Right lobe of liver (tissue), 4 donors: ENCODE data around the gene PDE1C.

Experiments
- POLR2A ChIP-seq: fragments of 450-650 bp; IDR thresholded peaks from one replicate; pipeline ENCODE4 v1.6.1; 2017; ENCODE audit warnings: antibody characterized with exemption, mild to moderate bottlenecking
- TF ChIP-seq, protein P1 (sequence below), 4 donors: fragments of 200-600 bp in 3 of 4; fragments of 450-650 bp in 1 of 4; IDR thresholded peaks; one replicate each; pipeline versions ENCODE4 v1.5.1 to v1.8.0; 2016 to 2022; ENCODE audit warnings: antibody characterized with exemption in 4 of 4, mild to moderate bottlenecking in 2 of 4
- donor health status: DM: no; HTN: no; CAD: no.
- donor health status: DM: no; HTN: no; CAD: no.
- donor health status: DM: no; HTN: yes; CAD: no.

- TF ChIP-seq, protein P1, sequence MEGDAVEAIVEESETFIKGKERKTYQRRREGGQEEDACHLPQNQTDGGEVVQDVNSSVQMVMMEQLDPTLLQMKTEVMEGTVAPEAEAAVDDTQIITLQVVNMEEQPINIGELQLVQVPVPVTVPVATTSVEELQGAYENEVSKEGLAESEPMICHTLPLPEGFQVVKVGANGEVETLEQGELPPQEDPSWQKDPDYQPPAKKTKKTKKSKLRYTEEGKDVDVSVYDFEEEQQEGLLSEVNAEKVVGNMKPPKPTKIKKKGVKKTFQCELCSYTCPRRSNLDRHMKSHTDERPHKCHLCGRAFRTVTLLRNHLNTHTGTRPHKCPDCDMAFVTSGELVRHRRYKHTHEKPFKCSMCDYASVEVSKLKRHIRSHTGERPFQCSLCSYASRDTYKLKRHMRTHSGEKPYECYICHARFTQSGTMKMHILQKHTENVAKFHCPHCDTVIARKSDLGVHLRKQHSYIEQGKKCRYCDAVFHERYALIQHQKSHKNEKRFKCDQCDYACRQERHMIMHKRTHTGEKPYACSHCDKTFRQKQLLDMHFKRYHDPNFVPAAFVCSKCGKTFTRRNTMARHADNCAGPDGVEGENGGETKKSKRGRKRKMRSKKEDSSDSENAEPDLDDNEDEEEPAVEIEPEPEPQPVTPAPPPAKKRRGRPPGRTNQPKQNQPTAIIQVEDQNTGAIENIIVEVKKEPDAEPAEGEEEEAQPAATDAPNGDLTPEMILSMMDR (IDR thresholded peaks at IDR 0.05), result no peak
- no peak for TF ChIP-seq POLR2A
Observed at GRCh38 chr7:31872545-31873370, 197.4 kb downstream of the PDE1C start.
